M059J (cell line): ENCODE measurements around the gene FSIP1. TPM values are rescaled to one million over a fixed set of nuclear protein-coding genes. Genes with fewer than 3 reads are reported as not detected.

Experiments used
- DNase-seq: peaks from one replicate; pipeline ENCODE4 v3.0.0-alpha.2; 2012; ENCODE audit warnings: low read depth
- total RNA-seq: library from RNA; depleted of rRNA; stranded (reverse); fragments of >200 nt; shearing (Covaris generic); gene quantifications from 2 replicates; pipeline ENCODE4 v1.2.3, GENCODE V29; 2014

Gene FSIP1
- total RNA-seq, 1 experiment from 2014 or later, result 0.76 TPM

GRCh38 chr15:39646425-39646824, 136.2 kb downstream of the FSIP1 start:
- DNase-seq, result no peak

GRCh38 chr15:39645976-39646257, 136.7 kb downstream of the FSIP1 start:
- no peak for DNase-seq

- DNase-seq, result no peak
Measured at GRCh38 chr15:39645138-39645975, 137.3 kb downstream of the FSIP1 start.

GRCh38 chr15:39644136-39644535, 138.5 kb downstream of the FSIP1 start:
- DNase-seq, result no peak

DNA sequence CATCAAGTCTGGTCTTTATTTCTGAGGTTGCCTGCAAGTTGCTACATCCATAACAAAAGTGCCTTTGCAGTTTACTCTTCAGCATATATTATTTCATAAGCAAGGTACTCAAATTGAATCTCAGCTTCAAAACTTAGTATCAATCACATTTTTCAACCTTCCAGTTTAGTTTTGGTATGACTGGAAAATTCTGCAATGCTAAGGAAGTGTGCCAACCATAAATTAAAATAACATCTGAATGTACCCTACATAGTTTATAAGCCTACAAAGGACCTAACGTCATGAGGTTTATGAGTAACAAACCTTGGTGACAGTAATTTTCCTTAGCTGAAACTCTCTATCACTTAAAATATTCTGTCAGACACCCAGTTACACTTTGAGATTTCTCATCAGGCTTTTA, 138.9 kb downstream of the FSIP1 start:
- peak; percentile 26 for DNase-seq

GRCh38 chr15:39642011-39642640, 140.5 kb downstream of the FSIP1 start:
- peak; percentile 80 for DNase-seq

DNA sequence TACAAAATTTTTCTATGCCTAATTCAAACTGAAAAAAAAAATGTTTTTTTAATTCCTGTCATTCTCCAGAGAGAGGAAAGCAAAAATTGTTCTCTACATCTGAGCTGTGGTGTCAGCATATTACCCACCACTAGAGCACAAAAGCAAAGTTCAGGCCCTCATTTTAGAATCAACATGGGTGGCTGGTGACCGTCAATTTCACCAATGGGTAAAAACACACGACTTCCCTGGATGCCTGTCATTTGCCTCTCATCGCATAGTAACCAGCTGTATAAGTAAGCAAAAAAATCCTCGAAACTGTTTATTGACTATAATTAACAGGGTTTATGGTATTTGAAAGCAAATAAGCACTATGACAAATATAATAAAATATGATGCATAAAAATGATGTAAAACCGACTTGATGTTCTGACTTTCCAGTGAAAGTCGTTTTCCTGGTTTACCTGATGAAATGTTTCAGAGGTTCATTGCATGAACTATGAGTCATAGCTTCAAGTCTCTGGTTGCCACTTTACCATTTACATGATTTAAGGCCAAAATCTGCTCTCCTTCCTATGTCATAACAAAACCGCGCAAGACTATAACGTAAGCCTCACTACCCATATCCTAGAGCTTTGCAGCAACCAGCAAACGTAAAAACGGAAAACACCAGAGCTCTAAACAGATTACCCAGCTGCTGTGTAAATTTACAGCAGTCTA, 141.3 kb downstream of the FSIP1 start:
- no peak for DNase-seq

DNA sequence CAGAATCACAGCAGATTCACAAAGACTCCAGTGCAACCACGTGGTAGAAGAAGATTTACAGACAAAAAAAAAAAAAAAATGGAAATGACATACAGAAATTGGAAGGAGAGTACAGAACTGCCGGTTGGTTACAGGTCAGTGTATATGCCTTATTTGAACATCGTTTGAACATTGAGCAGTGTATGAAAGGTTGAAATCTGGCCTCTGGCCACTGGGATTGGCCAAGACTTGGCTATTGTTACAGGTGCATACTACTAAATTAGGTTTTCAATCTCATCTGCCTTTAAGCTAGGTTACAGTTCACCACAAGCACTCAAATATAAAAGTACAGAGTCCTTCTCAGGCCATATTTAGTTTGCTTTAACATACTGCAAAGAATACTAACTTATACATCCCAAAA, 142.0 kb downstream of the FSIP1 start:
- DNase-seq, result no peak

DNA sequence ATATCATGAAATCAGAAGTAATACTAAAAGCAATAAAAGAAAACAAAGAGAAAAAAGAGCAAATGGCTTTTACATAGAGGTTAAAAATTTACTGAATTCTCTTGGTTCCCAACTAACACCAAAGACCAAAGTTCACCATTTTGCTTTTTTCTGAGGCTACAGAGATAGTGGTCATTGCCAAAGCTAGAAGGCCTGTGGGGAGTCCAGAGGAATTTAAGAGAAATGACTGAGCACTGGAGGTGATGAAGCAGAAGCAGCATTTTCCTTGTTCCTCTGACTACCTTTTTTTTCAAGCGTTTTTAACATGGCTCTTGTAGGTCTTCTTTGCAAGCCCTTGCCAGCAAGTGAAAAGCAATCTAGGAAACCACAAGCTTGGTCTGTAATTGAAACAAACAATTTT, 143.6 kb downstream of the FSIP1 start:
- DNase-seq, result no peak

GRCh38 chr15:39638041-39638440, 144.6 kb downstream of the FSIP1 start:
- no peak for DNase-seq

DNA sequence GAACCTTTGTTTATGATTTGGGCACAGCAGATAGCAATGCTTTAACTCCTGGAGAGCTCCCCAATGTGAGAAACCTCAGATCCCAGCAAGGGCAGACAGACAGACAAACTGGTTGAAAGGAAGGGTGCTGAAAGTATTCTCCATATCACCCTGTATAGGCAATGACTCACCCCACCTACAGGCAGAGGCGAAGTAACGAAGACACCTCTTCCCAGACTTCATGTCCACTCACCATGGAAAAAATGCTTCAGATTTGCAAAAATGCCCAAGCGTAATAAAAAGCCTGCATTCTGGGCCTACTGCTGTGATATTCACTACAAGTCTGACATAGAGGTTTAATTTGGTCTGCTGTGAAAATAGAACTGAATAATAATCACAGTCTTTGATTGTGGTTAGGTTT, 151.3 kb downstream of the FSIP1 start:
- peak; percentile 22 for DNase-seq

DNA sequence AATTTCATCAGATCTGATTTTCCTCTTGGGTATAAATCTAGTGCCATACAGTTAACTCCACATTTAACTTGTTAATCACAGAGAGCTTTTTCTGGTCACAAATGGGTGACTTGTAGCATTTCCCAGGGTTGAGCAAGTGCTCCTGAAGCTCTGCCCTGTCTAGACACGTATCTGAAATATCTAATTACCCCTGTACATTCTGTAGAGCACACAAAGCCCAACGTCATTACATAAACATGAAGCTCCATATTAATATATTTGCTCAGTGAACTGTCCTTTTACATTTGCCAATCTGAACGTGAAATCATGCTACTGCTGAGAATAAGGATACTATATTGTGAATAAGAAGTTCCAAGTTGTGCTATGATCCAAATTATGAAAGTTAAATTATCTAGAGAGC, 152.7 kb downstream of the FSIP1 start:
- DNase-seq, result no peak

DNA sequence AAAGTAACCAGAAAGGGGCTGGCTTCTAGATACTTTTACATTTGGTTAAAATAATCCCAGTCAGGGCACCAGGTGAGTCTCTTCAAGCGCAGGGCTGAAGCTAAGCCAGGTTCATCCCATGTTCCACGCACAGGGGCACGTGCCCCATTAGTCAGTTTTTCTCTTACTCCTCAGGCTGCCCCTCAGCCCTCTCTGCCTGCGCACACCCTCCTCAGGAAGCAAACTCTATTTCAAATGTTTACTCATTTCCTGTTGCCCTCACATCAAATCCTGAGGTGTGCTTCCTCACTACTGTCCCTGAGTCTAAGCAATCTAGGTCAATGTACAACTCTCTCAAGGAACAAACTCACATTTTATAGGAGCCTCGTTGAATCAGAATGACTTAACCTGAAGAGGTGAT, 153.3 kb downstream of the FSIP1 start:
- peak; percentile 66 for DNase-seq

DNA sequence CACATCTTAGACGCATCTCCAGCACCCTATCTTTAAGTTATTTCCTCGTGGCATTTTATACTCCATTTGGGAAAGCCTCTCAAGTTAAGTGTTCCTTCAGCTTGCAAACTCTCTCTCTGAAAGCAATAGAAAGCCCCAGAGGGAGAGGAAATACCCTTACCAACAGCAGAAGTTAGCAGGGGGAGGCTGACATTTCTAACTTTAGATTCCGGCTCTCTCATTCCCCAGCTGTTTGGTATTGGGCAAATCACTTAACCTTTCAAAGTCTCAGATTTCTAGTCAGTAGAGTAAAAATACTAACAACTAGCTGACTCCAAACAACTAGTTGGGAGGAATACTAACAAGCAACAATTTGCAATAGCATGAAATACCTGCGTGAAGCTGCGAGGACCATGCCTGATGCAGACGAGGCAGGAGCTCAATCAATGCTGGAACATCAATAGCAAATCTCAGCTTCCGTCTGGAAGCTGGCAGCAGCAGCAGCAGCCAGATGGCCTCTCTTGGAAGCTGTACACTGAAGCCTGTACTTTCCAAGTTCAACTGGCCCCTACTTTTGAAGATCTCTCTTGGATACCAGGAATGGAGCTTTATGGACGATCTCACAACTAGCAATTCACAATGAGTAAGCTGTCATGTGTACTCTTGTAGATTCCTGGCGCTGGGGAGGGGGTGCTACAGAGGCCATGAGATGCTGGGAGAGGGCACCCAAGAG, 153.9 kb downstream of the FSIP1 start:
- DNase-seq, result no peak

GRCh38 chr15:39628144-39628508, 154.5 kb downstream of the FSIP1 start:
- DNase-seq, result no peak

GRCh38 chr15:39627451-39628143, 155.0 kb downstream of the FSIP1 start:
- DNase-seq, result no peak

GRCh38 chr15:39625856-39626255, 156.8 kb downstream of the FSIP1 start:
- peak; percentile 29 for DNase-seq

GRCh38 chr15:39625451-39625850, 157.2 kb downstream of the FSIP1 start:
- no peak for DNase-seq

GRCh38 chr15:39624806-39625205, 157.8 kb downstream of the FSIP1 start:
- peak; percentile 95 for DNase-seq

DNA sequence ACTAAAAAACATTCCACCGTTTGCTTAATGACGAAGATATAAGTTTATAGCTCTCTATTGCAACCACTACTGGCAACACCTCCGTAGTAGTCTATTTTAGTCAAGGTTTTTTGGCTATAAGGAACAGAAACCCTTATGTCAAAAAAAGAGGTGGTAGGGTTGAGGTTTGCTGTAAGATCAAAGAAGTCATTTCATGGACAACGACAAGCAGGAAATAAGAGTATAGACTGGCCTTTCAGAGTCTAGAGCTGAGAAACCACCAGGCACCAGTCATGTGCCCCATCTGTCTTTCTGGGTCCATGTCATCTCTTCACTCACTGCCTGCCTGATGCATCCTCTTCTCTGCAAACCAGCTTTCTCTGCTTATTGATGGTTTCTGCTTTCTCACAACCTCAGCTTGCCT, 159.1 kb downstream of the FSIP1 start:
- DNase-seq, result no peak

- DNase-seq, result no peak
Measured at GRCh38 chr15:39622660-39623516, 159.8 kb downstream of the FSIP1 start.
